GM18499 (cell line): ENCODE results near the gene EVI5.

Source experiments
- ATAC-seq: cut with Tn5 transposase; IDR thresholded peaks from one replicate; pipeline ENCODE4 v1.9.1; 2021; ENCODE audit warnings: moderate number of reproducible peaks; ENCODE audit not compliant: insufficient read depth, unreplicated experiment

The EVI5 gene

GRCh38 chr1:92473781-92474495 is 311.0 kb downstream of the EVI5 start:
- peak; percentile 59 for ATAC-seq

- no peak for ATAC-seq
These were observed 314.7 kb downstream of the EVI5 start for GRCh38 chr1:92470216-92470615.

GRCh38 chr1:92466683-92467352 is 318.1 kb downstream of the EVI5 start:
- ATAC-seq = no peak

DNA sequence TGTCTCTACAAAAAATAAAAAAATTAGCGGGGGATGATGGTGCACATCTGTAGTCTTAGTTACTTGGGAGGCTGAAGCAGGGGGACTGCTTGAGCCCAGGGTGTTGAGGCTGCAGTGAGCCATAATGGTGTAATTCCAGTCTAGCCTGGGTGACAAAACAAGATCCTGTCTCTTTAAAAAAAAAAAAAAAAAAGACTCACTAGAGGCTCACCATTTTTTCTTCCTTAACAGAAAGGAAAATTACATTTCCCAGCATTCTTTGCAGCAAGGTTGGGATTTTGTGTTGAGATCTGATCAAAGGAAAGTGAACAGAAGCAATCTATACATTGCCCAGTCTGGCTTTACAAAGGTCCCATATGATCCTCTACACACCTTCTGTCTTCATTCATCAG is 319.7 kb downstream of the EVI5 start:
- ATAC-seq = no peak

DNA sequence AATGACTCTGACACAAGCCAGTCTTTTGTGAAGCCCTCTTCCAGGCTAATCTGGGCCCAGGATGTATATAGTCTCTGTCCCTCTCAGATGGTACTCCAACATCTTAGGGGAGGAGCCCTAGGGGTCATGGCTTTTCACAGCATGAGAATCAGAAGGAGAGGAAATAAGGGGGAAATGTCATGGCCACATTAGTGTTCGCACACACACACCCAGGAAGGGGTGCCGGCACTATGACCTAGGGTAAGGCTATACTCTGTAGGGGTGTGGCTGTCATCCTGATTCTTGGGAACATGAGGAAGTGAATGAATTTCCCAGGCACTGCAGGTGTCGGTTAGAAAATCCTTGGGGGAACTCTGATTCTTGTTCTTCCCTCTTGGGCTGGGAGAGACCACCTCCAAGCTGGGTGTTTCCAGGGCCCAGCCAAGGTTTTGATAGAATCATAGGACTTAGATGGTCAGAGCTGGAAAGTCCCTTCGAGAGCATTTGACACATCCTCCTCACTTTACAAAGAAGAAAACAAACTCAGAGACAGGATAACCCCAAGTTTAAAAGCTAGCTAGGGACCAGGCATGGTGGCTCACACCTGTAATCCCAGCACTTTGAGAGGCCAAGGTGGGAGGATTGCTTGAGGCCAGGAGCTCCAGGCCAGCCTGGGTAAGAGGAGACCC is 320.2 kb downstream of the EVI5 start:
- ATAC-seq = no peak

DNA sequence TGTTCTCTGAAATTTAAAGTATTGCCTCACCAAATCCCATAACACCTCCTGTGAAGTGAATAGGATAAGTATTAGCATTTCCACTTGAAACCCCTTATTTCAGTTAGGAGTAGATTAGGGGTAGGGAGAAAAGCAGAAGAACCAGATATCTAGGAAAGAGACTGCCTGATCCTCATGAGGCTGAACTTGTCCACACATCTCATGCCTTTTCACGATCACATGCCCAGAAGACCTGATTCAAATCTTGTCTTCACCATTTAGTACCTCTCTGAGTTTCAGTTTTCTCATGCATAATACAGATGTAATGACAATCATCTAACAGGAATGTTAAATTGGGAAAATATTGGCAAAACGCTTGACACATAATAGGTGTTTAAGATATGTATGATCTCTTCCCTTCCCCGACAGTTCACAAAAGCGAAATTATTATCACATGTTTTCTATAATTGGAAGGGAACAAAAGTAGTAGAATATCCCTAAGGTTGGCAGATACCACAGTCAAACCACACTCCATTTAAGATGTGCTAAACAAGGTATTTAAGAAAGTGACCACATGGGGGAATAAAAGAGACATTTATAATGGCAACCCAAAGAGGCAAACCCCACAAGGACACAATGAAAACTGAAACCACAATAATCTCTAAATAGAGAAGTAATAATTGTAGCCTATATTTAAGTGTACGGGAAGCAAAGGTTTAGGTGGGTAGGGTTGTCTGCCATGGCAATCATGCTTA is 323.4 kb downstream of the EVI5 start:
- peak; percentile 53 for ATAC-seq

GRCh38 chr1:92459871-92460320 is 325.0 kb downstream of the EVI5 start:
- ATAC-seq = no peak
